Tibial nerve (tissue), 4 donors: ENCODE results near the gene THOC5. TPM values are rescaled to one million over a fixed set of nuclear protein-coding genes. Genes with fewer than 3 reads are reported as not detected.
"Not testable (repeated sequence)": the region's sequence is repeated elsewhere in the genome, so short reads cannot be mapped to it uniquely, and the experiment has no call there.

ENCODE experiments used
- DNase-seq, 2 donors: peaks; one replicate each; pipeline ENCODE4 v3.0.0-alpha.2; 2019; ENCODE audit warnings: low spot score in 2 of 2
- H3K27ac ChIP-seq, 4 donors: fragments of 200-600 bp; sonication (generic) in 3 of 4; one replicate each; pipeline ENCODE4 v1.5.1; 2017 to 2019; ENCODE audit warnings: mild to moderate bottlenecking in 1 of 4
- H3K27me3 ChIP-seq, 2 donors: fragments of 200-600 bp; sonication (generic) in 1 of 2; one replicate each; pipeline versions ENCODE4 v1.5.1 to v1.6.0; 2017 to 2019
- H3K36me3 ChIP-seq, 3 donors: fragments of 200-600 bp; sonication (generic); one replicate each; pipeline ENCODE4 v1.5.1; 2018 to 2019
- H3K4me1 ChIP-seq, 4 donors: fragments of 200-600 bp; sonication (generic) in 3 of 4; one replicate each; pipeline ENCODE4 v1.5.1; 2017 to 2019
- H3K4me3 ChIP-seq, 4 donors: fragments of 200-600 bp; sonication (generic) in 3 of 4; one replicate each; pipeline ENCODE4 v1.5.1; 2017 to 2019; ENCODE audit warnings: mild to moderate bottlenecking in 1 of 4, moderate library complexity in 1 of 4
- H3K9me3 ChIP-seq, 4 donors: fragments of 200-600 bp; sonication (generic) in 3 of 4; one replicate each; pipeline ENCODE4 v1.5.1; 2017 to 2019
- CTCF ChIP-seq, 5 experiments: fragments of 200-600 bp in 3 of 5; fragments of 450-650 bp in 2 of 5; sonication (generic) in 3 of 5; IDR thresholded peaks; one replicate each; pipeline ENCODE4 v1.5.1; 2016 to 2019; ENCODE audit warnings: antibody characterized with exemption in 5 of 5, mild to moderate bottlenecking in 3 of 5, moderate library complexity in 2 of 5
- EP300 ChIP-seq, 2 donors: sonication (generic); formaldehyde crosslinking; IDR thresholded peaks; one replicate each; pipeline ENCODE4 v1.6.1; 2017; ENCODE audit warnings: antibody characterized with exemption in 2 of 2, mild to moderate bottlenecking in 1 of 2
- POLR2A ChIP-seq, 2 donors: fragments of 450-650 bp; IDR thresholded peaks; one replicate each; pipeline ENCODE4 v1.6.1; 2017; ENCODE audit warnings: antibody characterized with exemption in 2 of 2, mild to moderate bottlenecking in 2 of 2, moderate library complexity in 2 of 2
- WGBS, 2 donors: methylation state at CpG; one replicate each; pipeline ENCODE4 v1.1.5; 2018; 5-methylcytosine and 5-hydroxymethylcytosine counted together
- total RNA-seq, 4 donors: library from RNA; depleted of rRNA; stranded (reverse); fragments of >200 nt; gene quantifications; one replicate each; pipeline ENCODE4 v1.1.0, GENCODE V29; 2016

Gene THOC5
- total RNA-seq, 4 donors from 2014 or later, result 31.2 to 65.9 (median 50.3) TPM

- Histone ChIP-seq H3K9me3 (peaks cover 0 to 5% (median 0%) of the 10 kb centered on the region in 4 donors), H3K27me3 (no peaks in the 10 kb centered on the region), H3K4me1 (no peaks in the 10 kb centered on the region), H3K4me3 (no peak overlapping the region), H3K27ac (no peak overlapping the region), H3K36me3 (peaks cover 0 to 14% (median 0%) of the 10 kb centered on the region in 3 donors)
- 92 to 97% methylated on average over 1 of the region's 1 CpG for WGBS, 2 donors
- no peak for DNase-seq
- TF ChIP-seq EP300 (IDR thresholded peaks at IDR 0.05) (no peak), CTCF (IDR thresholded peaks at IDR 0.05) (no peak), POLR2A (IDR thresholded peaks at IDR 0.05) (no peak)
Observed at GRCh38 chr22:29493636-29494035, 59.9 kb downstream of the THOC5 start.

- Histone ChIP-seq H3K4me3 (no peak overlapping the region), H3K36me3 (peaks cover 0 to 13% (median 0%) of the 10 kb centered on the region in 3 donors), H3K9me3 (peaks cover 0 to 5% (median 0%) of the 10 kb centered on the region in 4 donors), H3K4me1 (no peaks in the 10 kb centered on the region), H3K27me3 (no peaks in the 10 kb centered on the region), H3K27ac (no peak overlapping the region)
- no peak for DNase-seq
- no peak for TF ChIP-seq EP300 (IDR thresholded peaks at IDR 0.05)
- no peak for TF ChIP-seq CTCF (IDR thresholded peaks at IDR 0.05)
- TF ChIP-seq POLR2A (IDR thresholded peaks at IDR 0.05), result no peak
- 90 to 94% methylated on average over 6 of the region's 6 CpGs for WGBS, 2 donors
Observed at GRCh38 chr22:29491012-29491411, 62.5 kb downstream of the THOC5 start.

DNA sequence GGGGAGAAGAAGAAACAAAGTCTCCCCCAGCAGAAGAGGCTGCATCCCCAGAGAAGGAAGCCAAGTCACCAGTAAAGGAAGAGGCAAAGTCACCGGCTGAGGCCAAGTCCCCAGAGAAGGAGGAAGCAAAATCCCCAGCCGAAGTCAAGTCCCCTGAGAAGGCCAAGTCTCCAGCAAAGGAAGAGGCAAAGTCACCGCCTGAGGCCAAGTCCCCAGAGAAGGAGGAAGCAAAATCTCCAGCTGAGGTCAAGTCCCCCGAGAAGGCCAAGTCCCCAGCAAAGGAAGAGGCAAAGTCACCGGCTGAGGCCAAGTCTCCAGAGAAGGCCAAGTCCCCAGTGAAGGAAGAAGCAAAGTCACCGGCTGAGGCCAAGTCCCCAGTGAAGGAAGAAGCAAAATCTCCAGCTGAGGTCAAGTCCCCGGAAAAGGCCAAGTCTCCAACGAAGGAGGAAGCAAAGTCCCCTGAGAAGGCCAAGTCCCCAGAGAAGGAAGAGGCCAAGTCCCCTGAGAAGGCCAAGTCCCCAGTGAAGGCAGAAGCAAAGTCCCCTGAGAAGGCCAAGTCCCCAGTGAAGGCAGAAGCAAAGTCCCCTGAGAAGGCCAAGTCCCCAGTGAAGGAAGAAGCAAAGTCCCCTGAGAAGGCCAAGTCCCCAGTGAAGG is 64.3 kb downstream of the THOC5 start:
- not testable (repeated sequence) for H3K9me3 ChIP-seq, H3K27ac ChIP-seq, H3K4me3 ChIP-seq, H3K27me3 ChIP-seq, DNase-seq, H3K4me1 ChIP-seq
- WGBS, 2 donors, result 72 to 80% methylated on average over 8 of the region's 8 CpGs
- peaks cover 0 to 23% (median 0%) of the 10 kb centered on the region in 3 donors for H3K36me3 ChIP-seq

DNA sequence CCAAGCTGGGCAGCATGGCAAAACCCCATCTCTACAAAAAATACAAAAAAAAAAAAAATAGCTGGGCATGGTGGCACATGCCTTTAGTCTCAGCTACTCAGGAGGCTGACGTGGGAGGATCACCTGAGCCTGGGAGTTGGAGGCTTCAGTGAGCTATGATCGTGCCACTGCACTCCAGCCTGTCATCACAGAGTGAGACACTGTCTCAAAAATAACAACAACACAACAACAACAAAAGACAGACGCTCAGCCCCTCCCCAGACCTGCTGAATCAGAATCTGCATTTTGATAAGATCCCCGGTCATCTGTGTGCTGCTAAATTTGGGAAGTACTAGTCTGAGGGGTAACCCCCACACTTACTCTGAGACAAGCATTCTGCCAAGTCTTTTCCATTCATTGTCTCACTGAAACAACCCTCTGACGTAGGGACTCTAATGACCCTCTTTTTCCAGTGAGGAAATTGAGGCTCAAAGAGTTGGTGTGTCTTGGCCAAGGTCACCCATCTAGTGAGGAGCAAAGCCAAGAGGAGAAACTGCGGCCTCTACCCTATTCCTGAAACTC is 66.1 kb downstream of the THOC5 start:
- H3K4me1 ChIP-seq, result no peaks in the 10 kb centered on the region
- H3K27me3 ChIP-seq, result peaks cover 0 to 10% of the 10 kb centered on the region in 2 donors
- H3K27ac ChIP-seq, result no peak overlapping the region
- peaks cover 0 to 23% (median 0%) of the 10 kb centered on the region in 3 donors for H3K36me3 ChIP-seq
- WGBS, 2 donors, result 76 to 83% methylated on average over 6 of the region's 6 CpGs
- H3K4me3 ChIP-seq, result no peak overlapping the region
- no peak for DNase-seq
- TF ChIP-seq CTCF (IDR thresholded peaks at IDR 0.05), result no peak
- TF ChIP-seq POLR2A (IDR thresholded peaks at IDR 0.05), result no peak
- TF ChIP-seq EP300 (IDR thresholded peaks at IDR 0.05), result no peak
- H3K9me3 ChIP-seq, result no peaks in the 10 kb centered on the region

- Histone ChIP-seq H3K27me3 (peaks cover 4 to 29% of the 10 kb centered on the region in 2 donors), H3K4me1 (peaks cover 0 to 16% (median 4%) of the 10 kb centered on the region in 4 donors), H3K9me3 (no peaks in the 10 kb centered on the region), H3K4me3 (no peak overlapping the region), H3K27ac (no peak overlapping the region), H3K36me3 (peaks cover 0 to 23% (median 0%) of the 10 kb centered on the region in 3 donors)
- no peak for TF ChIP-seq POLR2A (IDR thresholded peaks at IDR 0.05)
- TF ChIP-seq CTCF (IDR thresholded peaks at IDR 0.05), result no peak
- no peak for TF ChIP-seq EP300 (IDR thresholded peaks at IDR 0.05)
- WGBS, 2 donors, result 86 to 89% methylated on average over 5 to 8 of the region's 8 CpGs
- no peak for DNase-seq
Observed at GRCh38 chr22:29485448-29485847, 68.1 kb downstream of the THOC5 start.
